Prostate gland (tissue), 2 donors: ENCODE results near the gene VLDLR.

Experiments used
- CTCF ChIP-seq, 4 experiments: fragments of 200-600 bp in 2 of 4; fragments of 450-650 bp in 2 of 4; sonication (generic) in 2 of 4; IDR thresholded peaks; 1 replicate in 3 of 4; 2 replicates in 1 of 4; pipeline ENCODE4 v1.5.1; 2016 to 2019; ENCODE audit warnings: antibody characterized with exemption in 4 of 4, mild to moderate bottlenecking in 2 of 4, moderate library complexity in 2 of 4
- POLR2A ChIP-seq: fragments of 450-650 bp; IDR thresholded peaks from one replicate; pipeline ENCODE4 v1.6.1; 2016; ENCODE audit warnings: antibody characterized with exemption, mild to moderate bottlenecking

GRCh38 chr9:2630158-2630557 is 8.6 kb downstream of the VLDLR start:
- no peak for TF ChIP-seq CTCF (IDR thresholded peaks at IDR 0.05)
- no peak for TF ChIP-seq POLR2A
